Stimulated activated CD8-positive, alpha-beta memory T cell treated with anti-CD3 and anti-CD28 coated beads, Interleukin-12 subunit alpha, Interleukin-12 subunit beta, amount 100 ng/mL, for 4 hours (primary cell): ENCODE data around the gene GPR158.

ENCODE experiments used
- DNase-seq: peaks from one replicate; pipeline ENCODE4 v3.0.0-alpha.2; 2020; ENCODE audit warnings: low read depth

GPR158 gene

DNA sequence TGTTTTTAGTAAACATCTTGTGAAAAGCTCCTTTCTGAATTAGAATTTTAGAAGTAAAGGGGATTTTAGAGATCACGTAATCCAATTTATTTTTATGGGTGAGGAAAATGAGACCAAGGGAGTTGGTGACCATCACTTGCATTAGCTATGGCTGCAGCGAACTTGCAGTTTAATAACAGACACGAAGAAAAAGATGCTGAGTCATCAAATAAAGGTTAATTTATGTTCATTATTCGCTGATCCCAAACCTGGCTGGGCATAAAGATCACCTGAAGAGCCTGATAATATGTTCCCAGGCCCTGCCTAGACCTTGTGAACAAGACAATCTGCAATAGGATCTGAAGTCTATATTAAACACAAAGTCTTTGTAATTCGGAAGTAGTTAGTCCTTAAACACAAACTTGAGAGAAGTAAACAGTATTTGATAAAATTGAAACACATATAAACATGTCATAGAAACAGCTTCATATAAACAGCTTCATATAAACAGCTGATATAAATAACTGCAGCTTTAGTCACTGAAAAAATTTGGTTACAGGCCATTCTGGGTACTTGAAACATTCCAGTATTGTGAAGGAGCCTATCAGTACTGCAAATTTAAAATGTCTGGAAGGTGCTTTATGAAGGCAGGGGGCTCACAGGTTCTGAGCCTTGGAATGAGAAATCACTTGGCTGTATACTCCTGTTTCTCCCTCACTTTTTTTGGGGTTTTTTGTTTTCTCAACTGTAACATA, 16.5 kb downstream of the GPR158 start:
- no peak for DNase-seq

DNA sequence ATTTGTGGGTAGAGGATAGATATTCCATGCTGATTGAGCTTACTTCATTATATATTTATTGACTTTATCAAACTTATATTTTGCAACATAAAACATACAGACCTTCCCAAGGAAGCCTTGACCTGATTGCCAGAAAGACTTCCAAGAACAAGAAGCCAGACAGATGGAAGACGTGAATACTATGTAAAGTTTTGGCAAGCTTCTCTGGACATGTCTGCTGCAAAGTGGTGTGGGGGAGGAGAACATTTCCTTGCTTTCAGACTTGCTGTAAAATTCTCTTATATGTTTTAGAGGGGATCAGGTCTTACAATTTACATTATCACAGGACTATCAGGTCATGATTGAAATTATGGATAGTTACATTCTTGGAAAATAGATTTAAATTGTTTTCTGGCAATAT, 23.4 kb downstream of the GPR158 start:
- no peak for DNase-seq

DNA sequence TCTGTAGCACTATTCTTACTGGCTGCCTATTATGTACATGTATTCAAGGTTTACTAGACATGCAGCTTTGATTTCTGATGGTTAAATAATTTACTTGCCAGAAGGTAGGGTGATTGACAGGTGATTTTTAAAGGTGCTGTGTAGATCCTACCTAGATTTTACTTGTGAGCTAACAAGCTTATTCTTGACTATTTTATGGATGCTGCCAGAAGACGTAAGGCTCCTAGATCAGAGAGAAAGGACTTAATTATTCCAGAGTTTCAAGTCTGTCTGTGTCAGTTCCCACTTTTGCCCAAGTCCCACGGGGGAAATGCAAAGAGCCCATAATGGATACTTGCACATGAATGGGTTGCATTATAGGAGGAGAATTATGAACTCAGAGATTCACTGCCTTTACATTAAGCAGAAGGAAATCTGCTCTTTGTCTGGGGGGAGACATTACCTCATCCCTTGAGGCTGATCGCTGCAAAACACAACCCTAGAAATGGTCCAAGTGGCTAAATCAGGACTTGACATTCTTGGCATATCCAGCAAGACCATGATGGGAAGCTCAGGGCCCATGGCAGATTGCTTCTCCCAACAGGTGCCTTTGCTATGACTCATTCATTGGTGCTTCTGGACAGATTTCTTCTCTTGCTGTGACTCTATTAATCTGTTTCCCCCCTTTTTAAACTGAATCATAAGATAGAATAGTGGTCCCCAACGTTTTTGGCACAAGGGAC, 32.1 kb downstream of the GPR158 start:
- DNase-seq: no peak

DNA sequence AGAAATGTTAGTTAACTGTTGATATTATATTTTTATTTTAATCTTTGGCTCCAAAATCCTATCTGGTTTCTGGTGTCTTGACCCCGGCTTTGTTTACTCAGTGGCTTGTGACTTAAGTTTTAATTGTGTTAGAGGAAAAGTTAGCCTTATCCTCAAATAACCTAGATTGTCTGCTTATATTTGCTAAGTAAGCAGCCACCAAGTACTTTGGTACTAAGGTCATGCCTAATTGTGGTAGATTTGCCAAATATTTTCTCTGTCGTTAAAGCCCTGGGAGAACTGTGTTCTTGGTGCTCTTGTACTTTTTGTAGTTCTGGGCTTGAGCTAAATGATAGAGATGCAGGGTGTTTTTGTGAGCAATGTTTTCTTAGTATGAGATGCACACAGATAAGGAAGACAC, 34.8 kb downstream of the GPR158 start:
- DNase-seq: no peak

DNA sequence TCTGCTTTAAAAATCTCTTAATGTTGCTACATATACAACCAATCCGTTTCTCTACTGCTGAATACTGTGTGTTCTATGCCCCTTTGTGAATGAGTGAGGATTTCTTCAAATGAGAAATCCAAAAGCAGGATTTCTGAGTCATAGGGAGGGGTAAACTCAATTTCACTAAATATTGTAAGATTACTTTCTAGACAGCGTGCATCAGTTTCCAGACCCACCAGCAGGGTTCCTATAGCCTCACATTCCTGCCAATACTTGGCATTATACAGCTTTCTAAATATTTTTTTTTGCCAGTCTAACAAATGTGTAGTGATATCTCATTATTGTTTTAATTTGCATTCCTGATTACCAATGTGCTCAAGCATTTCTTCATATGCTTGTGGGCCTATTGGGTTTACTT, 35.5 kb downstream of the GPR158 start:
- DNase-seq: no peak

DNA sequence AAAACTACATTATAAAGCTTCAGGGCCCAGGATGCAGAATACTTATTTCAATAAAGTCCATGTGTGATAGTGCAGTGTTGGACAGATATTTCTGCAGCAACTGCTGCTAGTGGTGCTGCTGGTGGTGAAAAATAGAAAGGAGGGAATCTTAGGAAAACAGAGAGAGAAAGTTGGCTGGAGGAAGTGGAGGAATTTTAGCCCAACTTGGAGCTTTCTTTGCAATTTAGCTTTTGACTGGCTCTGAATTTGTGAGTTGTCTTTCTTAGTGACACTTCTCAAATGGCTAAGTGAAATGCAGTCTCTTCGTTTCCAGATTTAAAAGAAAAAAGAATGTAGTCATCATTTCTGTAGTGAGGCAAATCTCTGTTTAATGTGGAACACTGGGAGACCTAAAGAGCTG, 45.4 kb downstream of the GPR158 start:
- no peak for DNase-seq

DNA sequence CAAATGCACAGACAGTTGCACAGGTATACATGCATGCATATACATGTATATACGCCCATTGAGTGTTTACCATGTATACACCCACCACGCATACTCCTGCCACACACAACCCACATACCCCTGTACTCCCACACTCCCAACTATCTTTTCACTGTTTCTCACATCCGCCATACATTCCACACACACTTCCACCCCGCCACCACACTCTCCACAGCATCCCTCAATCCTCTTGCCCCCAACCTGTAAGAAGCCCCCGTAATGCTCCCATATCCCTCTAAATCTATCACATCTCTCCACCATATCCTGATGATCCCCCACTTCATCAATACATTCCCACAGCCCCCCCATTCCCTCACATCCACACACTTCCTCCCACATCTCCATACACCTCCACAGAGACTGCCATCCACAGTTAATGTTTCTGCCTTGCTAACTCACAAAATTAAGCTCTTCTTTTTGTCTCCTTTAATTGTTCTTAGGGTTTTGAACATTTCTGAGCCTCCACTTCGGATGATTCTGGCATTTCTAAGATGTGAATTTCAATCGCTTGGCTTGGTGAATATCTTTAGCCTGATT, 47.4 kb downstream of the GPR158 start:
- no peak for DNase-seq

DNA sequence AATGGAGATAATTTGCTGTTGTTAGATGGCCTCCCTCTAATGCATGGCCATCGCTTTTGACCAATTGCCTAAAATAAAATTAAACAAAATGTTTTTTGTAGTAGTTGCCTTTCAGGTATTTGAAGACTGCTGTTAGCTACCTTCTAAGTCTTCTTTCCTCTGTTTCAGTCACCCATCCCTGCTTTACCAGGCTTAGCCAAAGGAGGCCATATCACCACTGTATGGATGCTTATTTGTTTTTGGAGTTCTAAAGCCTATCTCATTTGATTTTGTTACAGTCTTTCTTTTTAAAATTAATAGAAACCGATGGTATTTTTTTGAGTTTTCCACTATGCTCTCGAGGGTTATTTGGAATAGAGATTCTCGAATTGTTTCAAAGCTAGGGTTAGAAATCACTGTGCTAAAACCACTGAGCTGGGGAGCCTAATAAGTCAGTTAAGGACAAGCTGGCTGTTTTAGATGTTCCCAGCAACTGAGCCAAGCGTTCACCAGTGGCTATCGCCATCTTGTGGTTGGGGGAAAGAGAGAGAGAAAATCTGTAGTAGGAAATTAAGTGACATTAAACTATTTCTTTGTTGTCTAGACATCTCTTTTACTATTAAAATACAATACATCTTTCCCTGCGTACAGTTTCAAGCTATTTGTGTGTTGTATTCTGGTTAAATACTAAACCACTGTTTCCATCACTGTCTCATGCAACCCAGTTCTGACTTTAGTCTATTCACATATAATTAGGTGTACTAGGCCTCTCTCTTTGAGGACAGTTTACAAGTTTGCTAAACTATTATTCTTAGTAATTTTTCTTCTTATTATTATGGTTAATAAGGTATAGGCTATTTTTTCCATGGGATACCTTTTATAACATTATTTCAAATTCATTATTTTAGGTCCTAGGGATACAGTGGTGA, 52.2 kb downstream of the GPR158 start:
- DNase-seq: no peak

DNA sequence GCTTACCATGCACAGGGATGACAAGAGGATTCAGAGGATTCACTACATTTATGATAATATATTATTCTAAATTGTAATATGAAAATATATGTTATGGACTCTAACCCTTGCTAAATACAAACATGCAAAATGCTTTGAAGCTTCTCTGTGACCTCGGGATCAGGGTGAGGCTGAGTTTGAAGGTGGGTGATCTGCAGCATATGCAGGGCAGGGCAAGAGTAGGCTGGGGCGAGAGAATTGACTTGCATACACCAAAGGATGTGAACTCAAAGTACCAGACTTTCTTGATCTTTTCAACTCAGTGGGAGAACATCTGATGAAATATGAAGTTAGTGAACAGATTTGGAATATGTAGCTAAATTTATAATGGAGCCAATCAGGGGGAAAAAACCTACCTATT, 57.0 kb downstream of the GPR158 start:
- DNase-seq: no peak

DNA sequence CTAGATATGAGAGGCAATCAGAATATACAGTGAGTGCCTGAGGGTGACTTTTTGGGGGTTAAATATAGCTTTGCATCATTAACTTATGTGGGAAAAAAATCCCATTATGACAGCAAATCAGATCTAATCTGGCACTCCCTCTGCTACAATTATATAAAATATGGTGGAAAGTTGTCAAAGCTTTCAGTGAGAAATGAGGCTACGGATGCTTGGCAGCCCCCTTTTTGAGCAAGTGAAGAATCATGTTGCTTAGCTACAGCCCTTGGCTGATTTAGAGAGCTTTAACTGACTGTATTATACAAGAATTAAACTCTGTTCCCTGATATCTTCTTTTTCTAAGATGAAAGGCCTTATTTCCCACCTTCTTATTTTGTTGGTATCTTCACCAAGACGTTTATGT, 57.4 kb downstream of the GPR158 start:
- no peak for DNase-seq

DNA sequence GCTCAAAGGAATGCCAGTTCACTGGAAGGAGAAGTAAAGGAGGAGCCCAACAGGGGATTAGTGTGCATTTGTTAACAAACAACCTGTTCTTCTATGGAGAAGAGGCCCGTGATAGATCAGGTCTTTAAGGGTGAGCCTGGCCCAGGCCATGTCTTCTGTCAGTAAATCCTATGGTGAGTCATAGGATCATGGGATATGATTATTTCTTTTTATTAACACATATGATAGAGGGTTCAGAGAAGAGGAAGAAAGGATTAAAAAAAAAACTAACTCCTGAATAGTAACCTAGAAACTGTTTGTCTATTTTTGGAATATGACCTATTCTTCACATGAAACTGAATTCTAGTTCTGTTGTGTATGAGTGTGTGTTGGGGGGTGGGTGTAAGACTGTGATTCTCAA, 70.4 kb downstream of the GPR158 start:
- DNase-seq: no peak

DNA sequence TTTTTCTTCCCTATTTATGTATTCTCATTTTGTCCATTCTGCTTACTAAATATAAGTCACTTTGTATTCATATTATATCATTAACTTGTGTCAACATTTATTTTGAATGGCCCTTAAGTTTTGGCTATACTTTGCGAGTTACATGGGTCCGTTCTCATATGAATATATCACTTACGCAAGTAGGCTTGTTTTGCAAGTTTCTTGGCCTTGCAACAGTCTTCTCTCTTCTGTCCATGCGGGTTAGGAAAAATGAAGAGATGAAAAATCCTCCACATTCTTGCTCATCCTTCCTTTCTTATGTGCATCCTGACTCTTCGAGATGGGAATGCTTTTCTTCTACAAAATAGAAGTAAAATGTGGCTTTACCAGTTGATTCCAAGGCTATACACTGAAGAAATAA, 82.8 kb downstream of the GPR158 start:
- DNase-seq: no peak

DNA sequence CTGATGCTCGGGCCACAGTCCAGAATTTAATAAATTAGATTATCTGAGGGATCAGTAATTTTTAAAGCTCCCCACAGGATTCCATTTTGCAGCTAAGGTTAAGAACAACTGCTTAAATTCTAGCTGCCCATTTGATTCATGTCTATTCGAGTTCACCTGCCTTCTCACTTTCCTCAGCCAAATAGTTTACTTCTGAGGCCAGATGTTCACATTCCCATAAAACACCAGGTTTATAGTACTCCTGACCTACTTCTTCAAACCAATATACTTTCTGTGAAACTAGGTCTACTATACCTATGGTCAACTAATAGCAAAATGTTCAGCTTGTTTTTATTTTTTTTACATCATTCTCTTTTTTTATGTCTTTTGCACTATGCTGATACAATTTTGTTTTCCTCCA, 86.3 kb downstream of the GPR158 start:
- no peak for DNase-seq

DNA sequence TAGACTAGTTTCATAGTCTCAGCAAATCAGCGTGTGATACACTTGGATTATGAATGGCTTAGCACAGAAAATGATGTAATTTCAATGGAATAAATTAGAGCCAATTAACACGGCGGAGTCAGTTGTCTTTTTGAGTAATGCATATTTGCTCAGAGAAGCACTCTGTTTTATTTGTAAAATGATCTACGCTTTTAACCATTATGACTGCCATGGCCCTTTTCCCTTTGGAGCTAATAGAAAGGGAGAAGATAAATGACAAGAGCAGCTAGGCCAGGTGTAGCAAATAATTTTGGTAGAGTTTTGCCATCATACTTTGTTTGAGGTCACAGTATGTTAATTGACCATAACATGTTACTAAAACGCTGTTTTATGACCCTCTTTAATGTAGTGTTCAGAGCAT, 86.8 kb downstream of the GPR158 start:
- DNase-seq: no peak

DNA sequence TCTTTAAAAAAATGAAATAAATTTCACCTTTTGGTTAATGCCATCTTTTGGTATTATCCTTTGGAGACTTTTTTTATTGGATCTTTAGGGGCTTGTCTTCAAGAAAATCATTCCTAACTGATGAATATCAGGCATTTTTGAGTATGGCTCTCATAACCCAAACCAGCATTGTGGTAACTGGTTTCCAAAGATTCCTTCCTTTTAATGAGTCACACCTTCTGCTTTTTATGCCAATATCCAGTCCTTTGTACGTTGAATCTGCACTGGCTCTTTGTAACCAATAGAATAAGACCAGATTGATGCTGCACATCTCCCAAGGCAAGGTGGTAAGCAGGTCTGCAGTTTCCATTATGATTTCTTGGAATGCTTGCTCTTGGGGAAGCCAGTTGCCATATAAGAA, 89.1 kb downstream of the GPR158 start:
- DNase-seq: no peak

DNA sequence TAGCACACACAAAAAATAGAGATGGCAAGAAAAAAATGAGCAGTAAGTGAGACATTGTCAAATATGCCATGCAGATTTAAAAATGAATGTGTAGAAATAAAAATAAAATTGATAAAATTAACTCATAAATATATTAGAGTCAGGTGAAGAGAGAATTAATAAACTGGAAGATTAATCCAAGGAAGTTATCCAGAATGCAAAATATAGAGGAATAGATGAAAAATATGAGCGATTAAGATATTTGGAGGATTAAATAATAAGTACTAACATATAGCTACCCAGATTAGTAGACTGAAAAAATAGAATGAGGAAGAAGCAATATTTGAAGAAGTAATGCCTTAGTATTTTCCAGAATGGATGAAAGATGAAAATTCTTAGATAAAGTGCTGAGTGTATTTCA, 103.4 kb downstream of the GPR158 start:
- DNase-seq: no peak

DNA sequence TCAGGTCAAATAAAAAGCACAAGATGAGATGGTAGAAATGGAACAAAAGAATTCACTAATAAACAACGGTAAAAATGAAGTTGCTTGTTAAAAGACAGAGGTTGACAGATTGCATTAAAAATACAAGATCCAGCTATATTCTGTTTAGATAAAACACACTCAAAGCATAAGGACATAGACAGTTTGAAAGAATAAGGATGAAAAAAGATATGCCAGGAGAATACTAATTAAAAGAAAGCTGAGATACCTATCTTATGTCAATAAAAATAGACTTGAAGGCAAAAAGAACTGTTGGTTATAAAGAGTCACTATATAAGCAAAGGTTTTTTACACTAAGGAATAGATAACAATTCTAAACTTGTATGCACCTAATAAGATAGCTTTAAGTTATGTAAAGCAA, 105.3 kb downstream of the GPR158 start:
- DNase-seq: no peak

DNA sequence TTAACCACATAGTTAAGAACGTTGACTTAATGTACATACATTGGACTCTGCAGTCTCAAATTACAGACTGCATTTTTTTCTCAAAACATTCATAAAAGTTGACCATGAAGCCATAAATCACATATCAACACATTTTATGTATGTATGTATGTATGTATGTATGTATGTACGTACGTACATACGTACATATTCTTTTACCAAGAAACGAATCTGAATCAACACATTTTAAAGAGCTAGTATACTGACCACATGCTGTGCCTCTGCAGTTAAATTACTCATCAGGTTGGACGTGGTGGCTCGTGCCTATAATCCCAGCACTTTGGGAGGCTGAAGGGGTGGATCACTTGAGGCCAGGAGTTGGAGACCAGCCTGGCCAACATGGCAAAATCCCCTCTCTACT, 105.8 kb downstream of the GPR158 start:
- DNase-seq: no peak

DNA sequence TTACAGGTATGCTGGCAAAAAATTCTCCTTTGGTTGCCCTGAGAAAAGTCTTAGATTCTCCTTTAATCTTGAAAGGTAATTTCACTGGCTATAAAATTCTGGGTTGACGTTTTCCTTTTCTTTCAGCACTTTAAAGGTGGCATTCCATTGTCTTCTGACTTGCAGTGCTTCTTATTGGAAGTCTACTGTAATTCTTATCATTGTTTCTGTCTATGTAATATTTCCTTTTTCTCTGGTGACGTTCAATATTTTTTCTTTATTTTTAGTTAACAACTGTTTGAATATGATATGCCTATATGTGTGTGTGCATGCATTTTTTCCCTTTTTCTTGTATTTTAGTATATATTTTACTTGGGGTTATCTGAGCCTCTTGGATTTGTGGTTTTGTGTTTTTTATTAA, 111.0 kb downstream of the GPR158 start:
- DNase-seq: no peak

DNA sequence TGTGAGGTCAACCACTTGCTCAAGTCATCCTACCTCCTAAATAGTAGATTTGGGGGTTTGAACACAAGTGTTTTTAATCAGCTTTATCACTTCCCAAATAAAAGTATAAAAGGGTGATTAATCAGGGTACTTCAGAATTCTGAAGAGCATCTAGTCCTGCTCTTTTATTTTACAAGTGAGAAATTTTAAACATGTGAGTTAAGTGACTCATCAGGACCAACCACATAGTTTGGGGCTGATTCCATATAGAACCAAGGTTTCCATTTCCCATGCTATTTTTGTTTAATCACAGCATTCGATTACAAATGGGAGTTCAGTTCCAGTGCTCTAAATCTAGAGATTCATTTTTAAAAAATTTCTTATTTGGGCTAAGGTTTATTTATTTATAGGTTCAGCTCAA, 113.4 kb downstream of the GPR158 start:
- DNase-seq: no peak

DNA sequence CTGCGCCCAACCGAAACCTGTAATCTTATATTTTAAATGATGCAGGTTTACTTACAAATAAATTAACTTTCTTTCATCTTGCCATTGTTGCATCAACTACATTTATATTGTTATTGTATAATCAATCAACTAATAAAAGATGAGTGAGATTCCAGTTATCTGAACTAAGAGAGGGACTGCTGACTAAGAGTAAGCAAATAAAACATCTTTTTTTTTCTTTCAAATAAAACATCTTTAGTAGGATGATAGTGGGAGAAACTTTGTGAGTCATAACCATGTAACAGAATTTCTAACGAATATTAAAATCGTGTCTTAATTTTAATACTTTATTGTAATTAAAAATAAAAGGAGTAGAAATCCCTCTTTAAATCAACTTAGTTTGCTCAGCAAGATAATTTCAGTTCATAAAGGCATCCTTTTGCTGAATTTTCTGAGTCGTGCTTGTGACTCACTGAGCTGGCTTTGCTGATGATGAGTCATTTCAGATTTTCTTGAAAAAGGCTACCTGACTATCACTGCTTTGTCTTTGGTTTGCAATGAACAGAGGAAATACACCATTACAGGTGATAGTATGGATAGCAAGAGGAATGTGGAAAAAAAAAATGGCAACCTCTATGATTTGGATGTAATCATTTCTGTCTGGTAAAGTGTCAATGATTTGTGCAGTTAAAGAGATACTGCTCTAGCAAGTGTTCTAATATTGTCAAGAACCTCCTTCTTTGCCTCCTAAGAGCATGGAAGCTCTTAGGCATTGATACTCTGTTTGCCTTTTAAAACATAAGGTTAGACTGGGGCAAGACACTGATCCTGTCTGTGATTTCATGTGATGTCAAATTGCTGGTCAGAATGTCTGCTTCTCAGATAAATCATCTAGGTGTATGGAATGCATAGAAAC, 119.5 kb downstream of the GPR158 start:
- DNase-seq: no peak

DNA sequence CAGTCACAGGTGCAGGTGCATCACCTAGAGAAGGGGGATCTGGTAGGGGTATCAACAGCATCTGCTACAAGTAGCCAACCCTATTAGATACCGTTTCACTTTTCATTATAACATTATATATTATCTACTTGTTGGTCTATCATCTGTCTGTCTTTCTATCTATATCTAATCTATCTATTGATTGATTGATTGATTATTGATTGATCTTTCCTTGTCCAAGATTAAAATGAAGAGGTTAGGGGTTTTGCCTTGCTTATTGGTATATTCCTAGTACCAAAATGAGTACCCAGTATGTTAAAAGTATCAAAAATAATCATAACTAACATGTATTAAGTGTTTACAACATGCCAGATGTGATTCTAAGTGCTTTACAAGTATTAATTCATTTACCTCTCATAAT, 121.5 kb downstream of the GPR158 start:
- no peak for DNase-seq
